ENCODE results near the gene RPL27.

Gene RPL27

DNA sequence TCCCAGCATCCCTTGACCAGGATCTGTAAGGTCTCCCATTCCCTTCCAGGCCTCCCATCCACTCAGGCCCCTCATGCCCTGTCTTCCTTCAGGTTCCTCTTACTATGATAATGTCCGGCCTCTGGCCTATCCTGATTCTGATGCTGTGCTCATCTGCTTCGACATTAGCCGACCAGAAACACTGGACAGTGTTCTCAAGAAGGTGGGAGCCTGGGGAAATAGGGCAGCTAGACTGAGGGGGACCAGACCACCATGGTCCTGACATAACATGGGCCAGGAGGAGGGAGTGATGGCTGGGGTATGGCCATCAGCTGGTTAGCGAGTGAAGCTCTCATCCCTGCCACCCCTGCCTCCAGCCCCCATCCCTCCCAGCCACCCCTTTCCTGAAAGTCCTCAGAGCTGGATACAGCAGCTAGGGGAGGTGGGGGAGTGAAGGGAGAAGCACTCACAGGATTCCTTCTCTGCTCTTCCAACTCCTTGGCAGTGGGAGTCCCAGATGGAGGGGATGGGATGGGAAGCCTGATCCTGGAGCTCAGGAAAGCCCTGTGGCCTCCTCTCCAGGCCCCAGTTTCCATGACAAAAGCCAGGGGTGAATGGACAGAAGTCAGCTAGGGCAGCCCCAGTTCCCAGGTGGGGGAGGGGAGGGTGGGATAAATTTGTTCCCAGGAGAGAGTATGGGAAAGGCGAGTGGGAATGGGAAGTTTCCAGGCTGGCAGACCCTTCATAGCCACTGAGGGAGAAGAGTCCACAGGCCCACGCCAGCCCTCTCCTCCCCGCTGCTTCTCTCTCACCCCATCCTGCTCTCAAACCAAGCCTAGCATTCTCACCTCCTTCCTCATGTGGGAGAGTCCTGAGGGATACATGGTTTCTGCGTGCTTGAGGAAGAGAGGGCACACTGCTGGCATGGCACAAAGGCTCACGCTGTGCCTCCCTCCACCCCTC, 29.1 kb downstream of the RPL27 start:
- TF ChIP-seq, protein P1, sequence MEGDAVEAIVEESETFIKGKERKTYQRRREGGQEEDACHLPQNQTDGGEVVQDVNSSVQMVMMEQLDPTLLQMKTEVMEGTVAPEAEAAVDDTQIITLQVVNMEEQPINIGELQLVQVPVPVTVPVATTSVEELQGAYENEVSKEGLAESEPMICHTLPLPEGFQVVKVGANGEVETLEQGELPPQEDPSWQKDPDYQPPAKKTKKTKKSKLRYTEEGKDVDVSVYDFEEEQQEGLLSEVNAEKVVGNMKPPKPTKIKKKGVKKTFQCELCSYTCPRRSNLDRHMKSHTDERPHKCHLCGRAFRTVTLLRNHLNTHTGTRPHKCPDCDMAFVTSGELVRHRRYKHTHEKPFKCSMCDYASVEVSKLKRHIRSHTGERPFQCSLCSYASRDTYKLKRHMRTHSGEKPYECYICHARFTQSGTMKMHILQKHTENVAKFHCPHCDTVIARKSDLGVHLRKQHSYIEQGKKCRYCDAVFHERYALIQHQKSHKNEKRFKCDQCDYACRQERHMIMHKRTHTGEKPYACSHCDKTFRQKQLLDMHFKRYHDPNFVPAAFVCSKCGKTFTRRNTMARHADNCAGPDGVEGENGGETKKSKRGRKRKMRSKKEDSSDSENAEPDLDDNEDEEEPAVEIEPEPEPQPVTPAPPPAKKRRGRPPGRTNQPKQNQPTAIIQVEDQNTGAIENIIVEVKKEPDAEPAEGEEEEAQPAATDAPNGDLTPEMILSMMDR (IDR thresholded peaks at IDR 0.05; ENCODE audit: extremely low read depth, insufficient read depth, missing control alignments), result no peak
- no peak for DNase-seq (ENCODE audit: low spot score)
- in situ Hi-C loops (cut with MboI; ENCODE audit: low pct_unique_long_range_greater_than_20kb, low sequenced_read_pairs, unreplicated experiment), result no loop called here

DNA sequence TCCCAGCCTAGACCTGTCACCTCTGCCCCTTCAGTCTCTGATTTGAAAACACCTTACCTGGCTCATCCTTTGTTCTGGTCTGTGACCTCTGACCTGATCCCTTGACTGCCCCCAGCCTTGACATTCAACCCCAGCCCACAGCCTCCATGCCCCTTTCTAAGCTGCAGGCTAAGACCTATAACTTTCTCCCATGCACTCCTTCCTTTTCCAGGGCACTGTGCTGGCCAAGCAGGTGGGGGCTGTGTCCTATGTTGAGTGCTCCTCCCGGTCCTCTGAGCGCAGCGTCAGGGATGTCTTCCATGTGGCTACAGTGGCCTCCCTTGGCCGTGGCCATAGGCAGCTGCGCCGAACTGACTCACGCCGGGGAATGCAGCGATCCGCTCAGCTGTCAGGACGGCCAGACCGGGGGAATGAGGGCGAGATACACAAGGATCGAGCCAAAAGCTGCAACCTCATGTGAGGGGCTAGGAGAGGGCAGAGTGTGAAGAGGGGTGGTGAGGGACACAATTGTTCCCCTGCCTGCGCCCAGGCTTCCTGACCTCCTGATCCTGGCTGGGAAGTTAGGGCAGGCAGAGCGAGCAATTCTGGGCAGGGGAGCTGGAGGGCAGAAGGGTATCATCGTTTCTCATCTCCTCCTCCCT, 30.1 kb downstream of the RPL27 start:
- TF ChIP-seq, protein P1 (IDR thresholded peaks at IDR 0.05; ENCODE audit: extremely low read depth, insufficient read depth, missing control alignments), result no peak
- in situ Hi-C loops (cut with MboI; ENCODE audit: low pct_unique_long_range_greater_than_20kb, low sequenced_read_pairs, unreplicated experiment), result no loop called here
- DNase-seq (ENCODE audit: low spot score), result no peak

DNA sequence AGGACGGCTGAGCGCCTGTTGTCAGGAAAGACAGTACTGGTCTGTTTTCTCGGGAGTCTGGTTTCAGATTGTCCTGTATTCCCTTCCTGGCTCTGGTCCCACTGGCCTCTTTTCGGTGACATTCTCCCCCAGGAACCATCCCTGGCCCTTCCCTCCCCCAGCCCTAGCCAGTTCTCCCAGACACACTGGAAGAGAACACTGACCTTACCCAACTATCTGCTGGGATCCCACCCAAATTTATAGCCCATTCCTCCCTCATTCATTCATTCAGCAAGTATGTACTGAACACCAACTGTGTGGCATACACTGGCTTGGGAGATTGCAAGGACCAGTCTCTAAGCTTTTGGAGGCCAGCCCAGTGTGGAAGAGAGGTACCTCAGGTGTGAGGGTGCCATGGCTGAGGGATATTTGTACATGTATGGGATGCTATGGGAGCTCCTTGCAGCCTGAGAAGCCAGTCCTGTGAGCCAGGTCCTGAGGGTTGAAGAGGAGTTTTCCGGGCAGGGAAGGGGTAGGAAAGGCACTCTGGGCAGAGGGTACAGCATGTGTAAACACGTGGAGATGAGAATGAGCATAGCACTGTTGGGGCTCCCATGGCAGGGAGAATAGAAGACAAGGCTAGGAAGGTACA, 32.0 kb downstream of the RPL27 start:
- no peak for DNase-seq (ENCODE audit: low spot score)
- TF ChIP-seq, protein P1 (IDR thresholded peaks at IDR 0.05; ENCODE audit: extremely low read depth, insufficient read depth, missing control alignments), result no peak
- in situ Hi-C loops (cut with MboI; ENCODE audit: low pct_unique_long_range_greater_than_20kb, low sequenced_read_pairs, unreplicated experiment), result no loop called here

DNA sequence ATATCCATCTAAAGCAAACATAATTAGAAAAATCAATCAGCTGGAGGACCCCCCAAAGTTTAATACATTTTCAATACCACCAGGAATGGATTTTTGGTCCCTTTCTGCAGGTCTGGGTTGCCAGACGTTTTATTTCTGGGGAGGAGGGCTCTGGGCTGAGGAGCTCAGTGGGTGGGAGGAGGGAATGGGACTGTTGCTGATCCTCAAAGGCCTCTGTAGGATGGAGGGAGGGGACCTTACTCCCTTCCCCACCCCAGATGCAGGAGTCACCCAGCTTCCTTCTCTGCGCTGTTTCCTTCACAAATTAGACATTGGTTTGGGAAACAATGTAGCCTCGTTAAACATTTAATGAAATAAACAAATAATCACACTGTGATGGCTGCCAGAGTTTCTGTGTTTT, 33.4 kb downstream of the RPL27 start:
- in situ Hi-C loops (cut with MboI; ENCODE audit: low pct_unique_long_range_greater_than_20kb, low sequenced_read_pairs, unreplicated experiment), result no loop called here
- TF ChIP-seq, protein P1 (IDR thresholded peaks at IDR 0.05; ENCODE audit: extremely low read depth, insufficient read depth, missing control alignments), result no peak
- DNase-seq (ENCODE audit: low spot score), result no peak

DNA sequence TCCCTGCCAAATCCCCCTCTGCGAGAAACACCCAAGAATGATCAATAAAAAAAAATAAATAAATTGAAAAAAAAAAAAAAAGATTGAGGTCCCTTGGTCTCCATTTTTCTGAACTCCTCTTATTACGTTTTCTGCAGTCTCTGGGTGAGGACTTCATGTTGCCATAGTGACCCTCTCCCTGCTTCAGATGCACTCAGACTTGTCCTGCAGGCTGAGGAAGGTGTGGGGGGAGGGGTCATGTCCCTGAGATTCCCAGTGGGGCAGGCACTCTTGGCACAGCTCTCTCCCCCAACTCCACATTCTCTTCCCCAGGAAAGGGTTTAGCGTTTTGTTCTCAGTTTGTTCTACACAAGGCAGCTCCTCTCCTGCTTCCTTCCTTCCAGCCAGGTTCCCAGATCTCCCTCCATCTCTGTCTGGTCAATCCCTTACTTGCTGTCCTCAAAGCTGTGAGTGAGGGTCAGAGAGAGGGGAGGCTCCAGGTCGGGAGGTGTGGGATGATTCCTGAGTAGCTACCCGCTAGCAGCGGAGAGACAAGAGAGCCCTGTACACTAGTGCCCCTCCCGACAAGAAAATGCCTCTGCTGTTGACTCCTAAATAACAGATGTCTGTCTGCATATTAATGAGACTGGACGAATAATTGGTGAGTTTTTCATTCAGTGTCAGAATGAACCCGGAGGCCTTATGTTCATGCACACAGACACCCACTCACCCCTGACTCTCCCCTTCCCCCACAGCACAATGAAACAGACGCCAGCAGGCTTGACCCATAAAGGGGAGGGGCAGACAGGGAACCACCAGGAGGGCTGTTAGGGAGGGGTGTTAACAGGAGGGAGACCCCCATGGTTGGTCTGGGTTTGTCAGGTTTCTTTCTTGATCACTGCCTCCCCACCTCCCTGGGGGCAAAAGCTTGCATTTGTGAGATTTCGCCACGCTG, 36.0 kb downstream of the RPL27 start:
- TF ChIP-seq, protein P1 (IDR thresholded peaks at IDR 0.05; ENCODE audit: extremely low read depth, insufficient read depth, missing control alignments), result no peak
- in situ Hi-C loops (cut with MboI; ENCODE audit: low pct_unique_long_range_greater_than_20kb, low sequenced_read_pairs, unreplicated experiment), result no loop called here

DNA sequence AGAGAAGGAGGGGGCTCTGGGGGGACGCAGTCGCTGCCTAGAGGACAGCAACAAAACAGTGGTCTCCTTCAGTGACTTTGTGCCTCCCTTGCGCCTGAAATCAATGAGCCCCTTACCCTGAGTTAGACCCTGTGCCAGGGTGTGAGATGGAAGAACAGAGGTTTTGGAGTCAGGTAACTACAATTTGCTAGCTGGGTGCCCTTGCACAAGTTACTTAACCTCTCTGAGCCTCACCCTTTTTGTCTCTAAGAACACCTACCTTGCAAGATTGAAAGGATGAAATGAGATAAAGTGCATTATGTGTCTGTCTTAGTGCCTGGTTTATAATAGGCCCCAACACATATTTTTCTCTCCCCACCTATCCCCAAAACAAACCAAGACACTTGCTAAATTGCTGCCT, 36.7 kb downstream of the RPL27 start:
- TF ChIP-seq, protein P1 (IDR thresholded peaks at IDR 0.05; ENCODE audit: extremely low read depth, insufficient read depth, missing control alignments), result no peak
- no peak for DNase-seq (ENCODE audit: low spot score)
- in situ Hi-C loops (cut with MboI; ENCODE audit: low pct_unique_long_range_greater_than_20kb, low sequenced_read_pairs, unreplicated experiment), result no loop called here

More for the DNA sequence above, 36.0 kb downstream of the RPL27 start:
- DNase-seq (ENCODE audit: low spot score), result no peak

Data from GM13977 (cell line).